ENCODE data around the gene GARIN6. TPM values are rescaled to one million over a fixed set of nuclear protein-coding genes. Genes with fewer than 3 reads are reported as not detected.

The GARIN6 gene
- total RNA-seq, 2 donors from 2014 or later = not detected

DNA sequence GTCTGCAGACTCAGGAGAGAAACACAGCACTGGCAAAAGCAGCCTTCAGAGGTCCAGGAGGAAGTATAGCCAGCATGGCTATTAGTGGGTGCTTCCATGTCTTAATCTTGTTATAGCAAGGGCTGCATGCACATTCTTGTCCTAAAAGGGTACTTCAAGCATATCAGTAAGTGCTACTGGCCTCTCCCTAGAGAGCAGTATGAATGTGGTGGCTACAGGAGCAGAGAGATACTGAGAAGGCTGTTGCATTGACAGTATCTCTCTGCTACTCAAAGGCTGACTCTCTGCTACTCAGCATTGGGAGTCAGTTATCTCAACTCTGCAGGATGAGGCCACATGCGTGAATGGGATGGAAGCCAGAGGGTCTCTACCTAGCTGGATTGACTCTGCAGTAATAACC, 2.0 kb downstream of the GARIN6 start:
- no peaks in the 10 kb centered on the region for H3K9me3 ChIP-seq (ENCODE audit: control insufficient read depth, low read length)
- H3K27ac ChIP-seq (ENCODE audit: low read depth, low read length) = no peak overlapping the region
- Mint-ChIP-seq H3K27ac (no peak overlapping the region), H3K4me1 (no peaks in the 10 kb centered on the region), H3K27me3 (ENCODE audit: insufficient read depth) (no peaks in the 10 kb centered on the region), H3K4me3 (no peak overlapping the region), H3K9me3 (no peaks in the 10 kb centered on the region), H3K36me3 (ENCODE audit: low read depth) (no peaks in the 10 kb centered on the region)
- no peak overlapping the region for H3K4me3 ChIP-seq (ENCODE audit: low read length)
- H3K9ac ChIP-seq (ENCODE audit: extremely low read depth, low read length, poor library complexity, severe bottlenecking) = no peak overlapping the region
- TF ChIP-seq, protein P1, sequence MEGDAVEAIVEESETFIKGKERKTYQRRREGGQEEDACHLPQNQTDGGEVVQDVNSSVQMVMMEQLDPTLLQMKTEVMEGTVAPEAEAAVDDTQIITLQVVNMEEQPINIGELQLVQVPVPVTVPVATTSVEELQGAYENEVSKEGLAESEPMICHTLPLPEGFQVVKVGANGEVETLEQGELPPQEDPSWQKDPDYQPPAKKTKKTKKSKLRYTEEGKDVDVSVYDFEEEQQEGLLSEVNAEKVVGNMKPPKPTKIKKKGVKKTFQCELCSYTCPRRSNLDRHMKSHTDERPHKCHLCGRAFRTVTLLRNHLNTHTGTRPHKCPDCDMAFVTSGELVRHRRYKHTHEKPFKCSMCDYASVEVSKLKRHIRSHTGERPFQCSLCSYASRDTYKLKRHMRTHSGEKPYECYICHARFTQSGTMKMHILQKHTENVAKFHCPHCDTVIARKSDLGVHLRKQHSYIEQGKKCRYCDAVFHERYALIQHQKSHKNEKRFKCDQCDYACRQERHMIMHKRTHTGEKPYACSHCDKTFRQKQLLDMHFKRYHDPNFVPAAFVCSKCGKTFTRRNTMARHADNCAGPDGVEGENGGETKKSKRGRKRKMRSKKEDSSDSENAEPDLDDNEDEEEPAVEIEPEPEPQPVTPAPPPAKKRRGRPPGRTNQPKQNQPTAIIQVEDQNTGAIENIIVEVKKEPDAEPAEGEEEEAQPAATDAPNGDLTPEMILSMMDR (conservative IDR thresholded peaks at IDR 0.05) = peak; percentile 56
- peaks cover 8% of the 10 kb centered on the region for H3K36me3 ChIP-seq (ENCODE audit: control insufficient read depth, insufficient read depth, low read length)
- no peaks in the 10 kb centered on the region for H3K27me3 ChIP-seq (ENCODE audit: control insufficient read depth, insufficient read depth, low read length, poor library complexity, severe bottlenecking)
- 74% methylated on average over 1 of the region's 1 CpG; no CpG with 5 or more reads in 1 of the 2 experiments for WGBS, 2 experiments (ENCODE audit: insufficient coverage in 1 of 2, insufficient read length in 1 of 2)
- peak; percentile 53 for DNase-seq
- H3K4me1 ChIP-seq (ENCODE audit: control insufficient read depth, insufficient read depth, low read length) = peaks cover 3% of the 10 kb centered on the region

DNA sequence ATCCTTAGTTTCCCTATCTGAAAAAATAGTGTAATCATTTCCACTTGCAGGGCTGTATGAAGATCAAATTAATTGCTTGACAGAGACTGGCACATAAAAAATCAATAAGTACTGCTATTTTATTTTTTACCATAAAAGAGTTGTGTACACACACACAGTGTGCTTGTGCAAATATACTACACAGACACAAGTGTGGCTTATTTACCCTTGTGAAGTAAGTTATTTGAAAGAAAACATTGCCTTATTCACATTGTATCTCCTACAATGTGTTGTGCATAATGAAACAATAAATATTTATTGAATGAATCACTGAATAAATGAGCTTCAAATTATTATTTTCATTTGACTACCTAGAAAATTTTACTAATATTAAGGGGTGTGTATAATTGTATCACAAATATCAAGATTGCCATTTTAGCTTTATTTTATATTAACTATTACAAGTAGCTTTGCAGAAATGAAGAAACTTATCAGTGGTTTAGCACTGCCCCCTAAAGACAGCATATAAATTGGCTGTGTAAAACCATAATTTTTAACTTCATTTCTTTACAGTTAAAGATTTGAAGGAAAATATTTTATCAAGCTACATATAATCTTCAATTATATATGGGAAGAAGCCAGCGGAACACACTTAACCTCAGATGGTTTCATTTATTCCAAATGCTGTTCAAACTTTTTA, 11.3 kb downstream of the GARIN6 start:
- Histone ChIP-seq H3K27me3 (ENCODE audit: control insufficient read depth, insufficient read depth, low read length, poor library complexity, severe bottlenecking) (no peaks in the 10 kb centered on the region), H3K9me3 (ENCODE audit: control insufficient read depth, low read length) (no peaks in the 10 kb centered on the region), H3K27ac (ENCODE audit: low read depth, low read length) (no peak overlapping the region), H3K9ac (ENCODE audit: extremely low read depth, low read length, poor library complexity, severe bottlenecking) (no peak overlapping the region), H3K4me1 (ENCODE audit: control insufficient read depth, insufficient read depth, low read length) (peaks cover 7% of the 10 kb centered on the region), H3K36me3 (ENCODE audit: control insufficient read depth, insufficient read depth, low read length) (no peaks in the 10 kb centered on the region), H3K4me3 (ENCODE audit: low read length) (no peak overlapping the region)
- Mint-ChIP-seq H3K4me3 (no peak overlapping the region), H3K9me3 (no peaks in the 10 kb centered on the region), H3K27ac (no peak overlapping the region), H3K27me3 (ENCODE audit: insufficient read depth) (no peaks in the 10 kb centered on the region), H3K4me1 (peaks cover 21% of the 10 kb centered on the region), H3K36me3 (ENCODE audit: low read depth) (no peaks in the 10 kb centered on the region)
- DNase-seq = no peak
- TF ChIP-seq, protein P1 (conservative IDR thresholded peaks at IDR 0.05) = peak; percentile 58
- 100% methylated on average over 1 of the region's 1 CpG; no CpG with 5 or more reads in 1 of the 2 experiments for WGBS, 2 experiments (ENCODE audit: insufficient coverage in 1 of 2, insufficient read length in 1 of 2)

DNA sequence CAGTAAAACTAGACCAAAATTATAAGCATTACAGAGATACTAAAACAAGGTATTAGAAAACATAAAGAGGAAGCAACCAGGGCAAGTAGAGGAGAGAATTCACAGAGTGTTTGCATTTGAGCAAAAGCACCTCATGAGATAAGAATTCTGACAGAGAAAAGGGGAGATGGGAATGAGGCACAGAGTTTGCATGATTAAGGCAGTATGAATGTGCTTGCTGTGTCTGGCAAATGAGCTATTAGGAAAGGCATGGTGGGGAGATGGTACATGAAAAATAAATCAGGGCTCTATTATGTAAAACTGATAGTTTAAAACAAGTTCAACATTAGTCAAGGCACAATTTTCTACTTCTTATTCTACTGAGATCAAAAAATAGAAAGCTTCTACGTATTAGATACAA, 23.1 kb downstream of the GARIN6 start:
- WGBS, 2 experiments (ENCODE audit: insufficient coverage in 1 of 2, insufficient read length in 1 of 2) = 94% methylated on average over 1 of the region's 1 CpG; no CpG with 5 or more reads in 1 of the 2 experiments
- TF ChIP-seq, protein P1 (conservative IDR thresholded peaks at IDR 0.05) = no peak
- H3K27ac Mint-ChIP-seq = no peak overlapping the region
- no peak for DNase-seq
- Histone ChIP-seq H3K4me3 (ENCODE audit: low read length) (no peak overlapping the region), H3K27ac (ENCODE audit: low read depth, low read length) (no peak overlapping the region), H3K9me3 (ENCODE audit: control insufficient read depth, low read length) (peaks cover 9% of the 10 kb centered on the region), H3K27me3 (ENCODE audit: control insufficient read depth, insufficient read depth, low read length, poor library complexity, severe bottlenecking) (no peaks in the 10 kb centered on the region), H3K9ac (ENCODE audit: extremely low read depth, low read length, poor library complexity, severe bottlenecking) (no peak overlapping the region), H3K36me3 (ENCODE audit: control insufficient read depth, insufficient read depth, low read length) (no peaks in the 10 kb centered on the region), H3K4me1 (ENCODE audit: control insufficient read depth, insufficient read depth, low read length) (no peaks in the 10 kb centered on the region)
- no peaks in the 10 kb centered on the region for H3K36me3 Mint-ChIP-seq (ENCODE audit: low read depth)
- H3K27me3 Mint-ChIP-seq (ENCODE audit: insufficient read depth) = no peaks in the 10 kb centered on the region
- no peak overlapping the region for H3K4me3 Mint-ChIP-seq
- peaks cover 7% of the 10 kb centered on the region for H3K9me3 Mint-ChIP-seq
- peaks cover 4% of the 10 kb centered on the region for H3K4me1 Mint-ChIP-seq
